HG03558 (cell line): ENCODE measurements around the gene PGBD5.

Experiments used
- ATAC-seq: cut with Tn5 transposase; IDR thresholded peaks from one replicate; pipeline ENCODE4 v1.9.1; 2021; ENCODE audit warnings: moderate number of reproducible peaks; ENCODE audit not compliant: unreplicated experiment; ENCODE audit errors: extremely low read depth

The PGBD5 gene

DNA sequence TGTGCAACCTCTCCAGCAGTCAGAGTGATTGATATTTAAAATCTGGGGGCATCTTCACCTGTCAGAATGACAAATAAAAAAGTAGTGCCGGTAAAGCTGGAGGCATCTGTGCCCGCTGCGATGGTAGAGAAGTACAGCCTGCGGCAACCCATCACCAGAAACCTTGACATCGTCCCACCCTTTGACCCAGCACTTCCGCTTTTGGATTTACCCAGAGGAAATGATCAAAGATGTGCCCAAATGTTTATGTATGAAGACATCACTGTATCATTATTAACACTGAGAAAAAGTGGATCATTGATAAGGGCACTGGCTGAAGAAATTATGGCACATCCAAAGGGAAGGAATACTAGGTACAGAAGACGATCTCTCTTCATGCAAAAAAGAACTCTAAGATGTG, 96.0 kb downstream of the PGBD5 start:
- ATAC-seq: no peak

DNA sequence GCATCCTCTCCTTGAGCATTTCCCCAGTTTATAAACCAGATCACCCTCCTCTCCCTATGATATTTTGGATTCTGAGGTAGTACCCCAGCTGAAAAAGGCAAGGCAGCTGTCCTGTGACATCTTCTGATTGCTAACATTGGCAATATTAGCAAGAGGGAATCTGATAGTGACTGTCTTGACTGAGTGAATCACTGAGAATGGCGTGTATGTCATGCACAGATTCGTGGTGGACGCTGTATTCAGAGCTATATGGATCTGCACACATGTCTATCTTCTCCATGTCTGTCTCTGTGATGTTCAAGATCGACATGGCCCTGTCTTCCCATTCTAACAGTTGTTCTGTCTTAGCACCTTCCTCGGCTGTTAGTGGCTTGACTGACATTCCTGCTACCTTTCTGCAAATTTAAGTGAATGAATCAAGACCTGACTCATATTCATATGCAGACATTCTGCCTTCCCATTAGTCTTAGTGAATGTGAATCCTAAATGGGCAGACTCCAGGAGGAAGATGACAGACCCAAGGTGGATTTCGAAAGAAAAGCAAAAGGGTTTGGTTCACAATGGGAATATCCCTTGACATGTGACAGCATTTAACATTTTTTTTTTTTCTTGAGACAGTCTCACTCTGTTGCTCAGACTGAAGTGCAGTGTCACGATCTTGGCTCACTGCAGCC, 97.7 kb downstream of the PGBD5 start:
- ATAC-seq: no peak

- ATAC-seq: no peak
Observed at GRCh38 chr1:230327892-230328284, 98.2 kb downstream of the PGBD5 start.

- ATAC-seq: no peak
Observed at GRCh38 chr1:230326971-230327891, 98.9 kb downstream of the PGBD5 start.

GRCh38 chr1:230323686-230324085, 102.4 kb downstream of the PGBD5 start:
- ATAC-seq: no peak

DNA sequence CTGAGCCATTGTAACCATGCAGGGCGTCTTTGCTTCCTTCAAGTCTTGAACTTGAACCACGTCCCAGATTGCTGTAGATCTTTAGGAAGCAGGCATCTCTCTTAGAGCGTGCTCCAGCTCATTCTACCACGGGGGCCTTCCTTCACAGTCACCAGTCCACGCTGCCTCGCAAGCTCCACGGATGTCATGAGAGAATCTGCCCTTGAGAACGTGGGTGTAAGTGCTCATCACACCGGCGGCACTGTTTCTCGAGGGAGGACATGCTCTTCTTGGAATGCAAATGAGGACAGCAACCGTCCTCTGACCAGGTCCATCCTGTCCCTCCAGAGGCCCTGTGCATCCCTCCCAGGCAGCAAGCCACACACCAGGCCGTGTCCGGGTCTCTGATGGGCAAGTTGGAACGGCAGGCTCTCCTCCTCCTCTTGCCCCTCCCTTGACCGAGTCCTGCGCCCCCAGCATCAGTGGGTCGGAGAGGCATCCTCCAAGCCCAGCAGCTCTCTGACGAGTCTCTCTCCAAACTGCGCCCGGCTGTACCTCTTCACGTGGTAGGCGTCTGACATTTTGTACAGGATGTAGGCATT, 103.1 kb downstream of the PGBD5 start:
- ATAC-seq: no peak

DNA sequence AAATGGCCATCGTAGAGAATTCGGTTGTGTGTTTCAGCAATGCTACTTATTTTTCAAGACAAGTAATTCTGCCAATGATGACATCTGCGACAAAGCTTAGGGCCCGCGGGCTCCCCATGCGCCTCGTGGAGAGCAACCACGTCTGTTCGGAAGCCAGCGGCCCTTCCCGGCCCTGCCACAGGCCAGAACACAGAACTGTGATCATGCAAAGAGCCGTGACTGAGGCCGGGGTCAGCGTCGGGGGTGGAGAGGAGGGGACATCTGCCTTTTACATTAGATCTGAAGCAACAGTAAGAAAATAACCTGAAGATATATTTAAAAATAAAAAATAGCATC, 103.7 kb downstream of the PGBD5 start:
- ATAC-seq: no peak

GRCh38 chr1:230321741-230322420, 104.3 kb downstream of the PGBD5 start:
- no peak for ATAC-seq

DNA sequence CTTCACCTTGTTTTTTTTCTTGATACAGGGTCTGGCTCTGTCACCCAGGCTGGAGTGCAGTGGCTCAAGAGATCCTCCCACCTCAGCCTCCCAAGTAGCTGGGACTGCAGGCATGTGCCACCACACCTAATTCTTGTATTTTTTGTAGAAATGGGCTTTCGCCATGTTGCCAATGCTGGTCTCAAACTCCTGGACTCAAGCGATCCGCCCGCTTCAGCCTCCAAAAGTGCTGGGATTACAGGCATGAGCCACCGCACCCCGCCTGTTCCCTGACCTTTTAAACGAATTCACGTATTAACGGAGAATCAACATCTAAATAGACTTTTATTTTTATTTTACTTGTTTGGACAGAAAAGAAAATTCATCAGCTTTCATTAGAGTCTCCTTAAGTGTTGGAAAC, 104.8 kb downstream of the PGBD5 start:
- no peak for ATAC-seq

DNA sequence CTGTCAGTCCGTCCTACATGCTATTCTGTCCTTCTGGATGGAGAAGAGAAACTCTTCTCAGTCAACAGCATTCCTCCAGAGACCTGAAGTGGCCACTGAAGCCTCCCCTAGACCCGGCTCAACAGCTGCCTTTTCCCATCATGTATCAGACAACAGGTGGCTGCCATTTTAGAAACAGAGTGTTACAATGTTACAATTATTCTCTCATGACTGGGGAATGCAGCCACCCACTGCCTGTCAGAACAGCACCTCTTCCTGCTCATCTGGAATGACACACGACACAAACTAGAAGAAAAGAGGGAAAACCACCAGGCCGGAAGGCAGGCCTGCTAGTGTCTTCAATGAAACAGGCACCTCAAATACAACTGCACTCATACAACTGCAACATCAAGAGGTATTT, 105.3 kb downstream of the PGBD5 start:
- ATAC-seq: no peak

DNA sequence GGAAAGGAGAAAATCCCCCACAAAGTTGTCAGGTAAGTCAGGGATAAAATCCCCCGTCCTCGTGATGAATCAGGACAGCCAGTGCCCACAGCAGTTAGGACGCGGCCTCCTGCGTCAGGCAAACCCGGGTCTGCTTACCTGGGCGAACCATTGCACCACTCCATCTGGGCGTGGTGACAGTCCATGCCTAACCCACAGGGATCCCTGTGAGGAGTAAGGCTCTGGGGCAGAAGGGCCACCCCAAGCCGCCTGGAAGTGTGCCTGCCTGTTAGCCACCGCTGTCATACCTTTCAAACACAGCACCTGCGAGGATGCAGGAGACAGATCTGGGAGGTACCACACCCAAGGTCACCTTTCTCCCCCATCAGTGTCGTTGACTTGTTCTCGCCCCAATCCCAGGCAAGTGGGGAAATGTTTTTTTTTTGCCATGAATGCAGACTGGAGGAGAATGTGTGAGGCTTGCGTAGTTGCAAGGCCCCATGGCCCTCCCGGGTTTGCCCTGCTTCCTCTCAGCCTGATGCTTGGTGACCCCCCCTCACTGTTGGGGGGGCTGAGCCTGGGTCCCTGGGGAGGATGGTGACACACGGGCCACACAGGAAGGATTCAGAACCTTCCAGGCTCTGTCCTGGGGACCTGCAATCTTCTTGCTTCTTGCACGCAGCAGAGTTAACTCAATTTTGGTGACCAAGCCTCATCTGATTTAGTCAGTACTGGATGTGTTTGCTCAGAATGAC, 107.0 kb downstream of the PGBD5 start:
- ATAC-seq: no peak

GRCh38 chr1:230317823-230318819, 108.0 kb downstream of the PGBD5 start:
- ATAC-seq: no peak

DNA sequence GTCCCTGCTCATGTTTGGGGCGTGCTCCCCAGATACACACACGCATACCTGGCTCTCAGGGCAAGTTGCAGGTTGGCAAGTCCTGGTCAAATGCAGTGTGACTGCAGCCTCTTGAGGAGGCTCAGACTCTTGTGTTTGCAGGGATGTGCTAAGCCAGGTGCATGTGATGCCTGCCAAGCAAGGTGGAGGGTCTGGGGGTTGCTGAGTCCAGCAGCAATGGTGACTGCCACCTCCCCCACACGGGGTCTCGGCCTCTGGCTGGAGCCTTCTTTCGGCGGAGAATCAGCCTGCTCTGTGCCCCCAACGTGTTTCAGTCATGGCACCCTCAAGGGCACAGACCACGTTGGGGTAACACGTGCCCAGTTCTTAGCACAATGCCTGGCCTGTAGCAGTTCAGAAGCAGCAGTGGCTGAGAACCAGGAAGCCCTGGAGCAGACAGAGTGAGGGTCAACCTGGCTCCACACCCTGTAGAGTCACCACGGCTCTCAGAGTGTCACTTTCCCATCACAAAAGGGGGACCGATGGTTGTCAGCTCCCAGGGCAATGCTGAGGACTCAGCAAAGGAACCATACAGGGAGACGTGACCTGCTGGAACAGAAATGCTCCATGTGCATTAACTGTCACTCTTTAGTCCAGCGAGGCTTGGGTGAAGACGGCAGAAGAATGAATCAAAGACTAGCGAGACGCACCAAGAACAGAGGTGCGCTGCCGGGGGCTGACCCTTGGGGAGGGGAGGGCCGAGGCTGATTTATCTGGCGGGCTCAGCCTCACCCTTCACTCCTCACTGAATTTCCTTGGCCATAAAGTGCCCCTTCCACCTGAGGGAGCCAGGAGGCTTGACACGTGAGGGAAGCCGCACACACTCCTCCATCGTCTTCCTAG, 109.0 kb downstream of the PGBD5 start:
- ATAC-seq: no peak

- ATAC-seq: no peak
Observed at GRCh38 chr1:230315099-230315498, 111.0 kb downstream of the PGBD5 start.

DNA sequence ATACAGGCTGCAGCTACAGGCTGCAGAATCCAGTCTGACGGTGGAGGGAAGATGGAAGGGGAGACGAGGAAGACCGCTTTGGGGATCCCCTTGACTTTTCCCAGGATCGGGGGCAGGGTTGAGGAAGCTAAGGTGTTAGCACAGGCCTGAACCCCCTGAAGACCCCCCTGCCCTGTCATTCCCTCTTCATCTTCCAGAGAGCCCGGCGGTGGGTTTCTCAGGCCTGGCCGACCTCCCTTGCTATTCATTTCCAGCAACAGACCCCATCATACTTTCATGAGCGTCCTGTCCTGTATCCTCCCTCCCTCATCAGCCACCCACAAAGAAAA, 112.0 kb downstream of the PGBD5 start:
- ATAC-seq: no peak

DNA sequence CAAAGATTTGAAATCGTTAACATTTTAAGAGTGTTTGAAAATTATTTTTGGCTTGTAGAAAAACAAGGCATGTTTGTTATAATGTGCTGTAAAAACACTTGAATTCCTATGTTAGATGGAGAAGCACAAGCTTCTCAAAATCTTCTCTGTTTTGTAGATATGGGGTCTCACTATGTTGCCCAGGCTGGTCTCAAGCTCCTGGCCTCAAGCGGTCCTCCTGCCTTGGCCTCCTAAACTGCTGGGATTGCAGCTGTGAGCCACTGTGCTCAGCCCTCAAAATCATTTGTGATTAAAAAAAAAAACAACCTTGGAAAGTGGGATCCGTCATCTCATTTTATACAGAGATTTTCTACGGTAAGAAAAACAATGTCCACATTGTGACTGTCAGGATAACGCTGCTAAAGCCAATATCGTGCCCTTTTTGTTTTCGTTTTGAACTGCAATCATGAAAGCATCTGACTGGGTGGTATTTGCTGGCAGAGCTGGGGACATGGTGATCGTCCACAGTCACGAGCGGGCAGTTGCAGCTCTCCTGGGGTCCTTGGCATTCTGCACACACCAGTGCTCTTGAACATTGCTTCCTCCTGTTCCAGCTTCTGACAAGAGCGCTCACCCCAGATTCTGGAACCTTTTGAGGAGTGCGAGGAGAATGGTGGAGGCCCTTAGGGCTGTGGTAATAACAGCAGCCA, 112.5 kb downstream of the PGBD5 start:
- ATAC-seq: no peak

- ATAC-seq: no peak
Observed at GRCh38 chr1:230312676-230313075, 113.5 kb downstream of the PGBD5 start.
